ENCODE measurements around the gene CPNE4.
A peak's percentile ranks its signal among the peaks of the same experiment; 100 is the strongest.

The CPNE4 gene

GRCh38 chr3:132042681-132043080 is 7.9 kb upstream of the CPNE4 start:
- no peaks in the 10 kb centered on the region for H4K20me1 ChIP-seq (ENCODE audit: insufficient read depth, low read length)
- no peaks in the 10 kb centered on the region for H3F3A ChIP-seq (ENCODE audit: insufficient read depth, low read length)
- H3K4me2 ChIP-seq (ENCODE audit: low read depth, low read length) = no peak overlapping the region
- H3K9ac ChIP-seq (ENCODE audit: low read length) = no peak overlapping the region
- H3K9me2 ChIP-seq (replicated peaks; ENCODE audit: insufficient read depth, low read length) = no peaks in the 10 kb centered on the region
- no peak overlapping the region for H3K4me3 ChIP-seq (ENCODE audit: low read length)
- H3K9me3 ChIP-seq (replicated peaks; ENCODE audit: insufficient read depth, low read length) = no peaks in the 10 kb centered on the region
- no peak for TF ChIP-seq EZH2 (optimal IDR thresholded peaks at IDR 0.05; ENCODE audit: low read depth, low read length)
- no peak for TF ChIP-seq EZH2phosphoT487 (IDR thresholded peaks at IDR 0.05; ENCODE audit: low read length)
- no peak for TF ChIP-seq CTCF (IDR thresholded peaks at IDR 0.05; ENCODE audit: low read length)
- no peak overlapping the region for H2AFZ ChIP-seq (ENCODE audit: low read length)
- no peaks in the 10 kb centered on the region for H3K36me3 ChIP-seq (replicated peaks; ENCODE audit: insufficient read depth, low read length)
- no peak for DNase-seq
- H3K27ac ChIP-seq (ENCODE audit: low read length) = no peak overlapping the region
- H3K79me2 ChIP-seq (ENCODE audit: low read length) = no peaks in the 10 kb centered on the region
- H3K27me3 ChIP-seq (replicated peaks; ENCODE audit: insufficient read depth, low read length) = no peaks in the 10 kb centered on the region
- H3K4me1 ChIP-seq (ENCODE audit: low read length) = no peaks in the 10 kb centered on the region

- Histone ChIP-seq H3K4me1 (ENCODE audit: low read length) (0 out of 2 replicates have a peak, but pooled peaks cover 5% of the 10 kb centered on the region), H3K4me2 (ENCODE audit: low read depth, low read length) (no peak overlapping the region), H3K36me3 (replicated peaks; ENCODE audit: insufficient read depth, low read length) (no peaks in the 10 kb centered on the region), H3K27me3 (replicated peaks; ENCODE audit: insufficient read depth, low read length) (peaks cover 10% of the 10 kb centered on the region), H3F3A (ENCODE audit: insufficient read depth, low read length) (no peaks in the 10 kb centered on the region), H3K9me2 (replicated peaks; ENCODE audit: insufficient read depth, low read length) (no peaks in the 10 kb centered on the region), H2AFZ (ENCODE audit: low read length) (no peak overlapping the region), H3K9me3 (replicated peaks; ENCODE audit: insufficient read depth, low read length) (no peaks in the 10 kb centered on the region), H4K20me1 (ENCODE audit: insufficient read depth, low read length) (no peaks in the 10 kb centered on the region), H3K27ac (ENCODE audit: low read length) (no peak overlapping the region), H3K4me3 (ENCODE audit: low read length) (no peak overlapping the region), H3K79me2 (ENCODE audit: low read length) (no peaks in the 10 kb centered on the region), H3K9ac (ENCODE audit: low read length) (no peak overlapping the region)
- DNase-seq = peak; percentile 46
- TF ChIP-seq CTCF (IDR thresholded peaks at IDR 0.05; ENCODE audit: low read length) (peak; percentile 69), EZH2phosphoT487 (IDR thresholded peaks at IDR 0.05; ENCODE audit: low read length) (no peak)
Measured at GRCh38 chr3:132038198-132038825, 3.5 kb upstream of the CPNE4 start.

GRCh38 chr3:132037581-132037980 is 2.8 kb upstream of the CPNE4 start:
- no peak for DNase-seq
- H3K4me3 ChIP-seq (ENCODE audit: low read length) = no peak overlapping the region
- no peaks in the 10 kb centered on the region for H3K79me2 ChIP-seq (ENCODE audit: low read length)
- no peaks in the 10 kb centered on the region for H3K9me2 ChIP-seq (replicated peaks; ENCODE audit: insufficient read depth, low read length)
- H3K27ac ChIP-seq (ENCODE audit: low read length) = no peak overlapping the region
- H3K4me2 ChIP-seq (ENCODE audit: low read depth, low read length) = no peak overlapping the region
- no peaks in the 10 kb centered on the region for H4K20me1 ChIP-seq (ENCODE audit: insufficient read depth, low read length)
- H3K9ac ChIP-seq (ENCODE audit: low read length) = no peak overlapping the region
- no peak overlapping the region for H2AFZ ChIP-seq (ENCODE audit: low read length)
- no peaks in the 10 kb centered on the region for H3K36me3 ChIP-seq (replicated peaks; ENCODE audit: insufficient read depth, low read length)
- 0 out of 2 replicates have a peak, but pooled peaks cover 5% of the 10 kb centered on the region for H3K4me1 ChIP-seq (ENCODE audit: low read length)
- TF ChIP-seq EZH2phosphoT487 (IDR thresholded peaks at IDR 0.05; ENCODE audit: low read length) (no peak), CTCF (IDR thresholded peaks at IDR 0.05; ENCODE audit: low read length) (no peak), EZH2 (optimal IDR thresholded peaks at IDR 0.05; ENCODE audit: low read depth, low read length) (no peak)
- H3K9me3 ChIP-seq (replicated peaks; ENCODE audit: insufficient read depth, low read length) = no peaks in the 10 kb centered on the region
- peaks cover 10% of the 10 kb centered on the region for H3K27me3 ChIP-seq (replicated peaks; ENCODE audit: insufficient read depth, low read length)
- no peaks in the 10 kb centered on the region for H3F3A ChIP-seq (ENCODE audit: insufficient read depth, low read length)
